ENCODE data around the gene CFTR. TPM values are rescaled to one million over a fixed set of nuclear protein-coding genes. Genes with fewer than 3 reads are reported as not detected.

CFTR gene
- total RNA-seq, 1 experiment from 2014 or later = not detected

DNA sequence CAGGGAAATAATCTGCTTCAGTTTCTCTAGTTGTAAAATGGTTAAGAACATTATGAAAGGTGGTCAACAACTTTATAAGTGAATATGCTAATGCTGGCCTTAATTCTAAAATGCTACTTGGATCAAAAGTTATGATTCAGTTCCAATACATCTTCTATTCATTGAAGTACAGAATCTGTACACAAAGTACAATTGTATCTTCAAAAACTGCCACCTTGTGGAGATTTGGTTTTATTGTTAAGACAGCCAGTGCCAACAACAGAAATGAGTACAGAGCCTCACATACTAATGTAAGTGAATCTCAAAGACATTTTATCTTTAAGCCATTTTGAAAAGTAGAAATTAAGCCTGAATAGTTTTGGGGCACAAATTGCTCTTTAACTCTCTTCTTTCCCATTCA is 194.0 kb downstream of the CFTR start:
- BruUV-seq (replicated peaks) = no TSS peak
- no peak overlapping the region for H2AFZ ChIP-seq
- H3K4me2 ChIP-seq = no peak overlapping the region
- intact Hi-C loops (cut with micrococcal nuclease; ENCODE audit: unreplicated experiment) = loop anchor here (1.0 to 5.0 kb wide), 2 partner anchors 215 to 272 kb away; no protein-coding TSS in a partner anchor
- no peak overlapping the region for H3K4me3 ChIP-seq
- TF ChIP-seq, protein P1, sequence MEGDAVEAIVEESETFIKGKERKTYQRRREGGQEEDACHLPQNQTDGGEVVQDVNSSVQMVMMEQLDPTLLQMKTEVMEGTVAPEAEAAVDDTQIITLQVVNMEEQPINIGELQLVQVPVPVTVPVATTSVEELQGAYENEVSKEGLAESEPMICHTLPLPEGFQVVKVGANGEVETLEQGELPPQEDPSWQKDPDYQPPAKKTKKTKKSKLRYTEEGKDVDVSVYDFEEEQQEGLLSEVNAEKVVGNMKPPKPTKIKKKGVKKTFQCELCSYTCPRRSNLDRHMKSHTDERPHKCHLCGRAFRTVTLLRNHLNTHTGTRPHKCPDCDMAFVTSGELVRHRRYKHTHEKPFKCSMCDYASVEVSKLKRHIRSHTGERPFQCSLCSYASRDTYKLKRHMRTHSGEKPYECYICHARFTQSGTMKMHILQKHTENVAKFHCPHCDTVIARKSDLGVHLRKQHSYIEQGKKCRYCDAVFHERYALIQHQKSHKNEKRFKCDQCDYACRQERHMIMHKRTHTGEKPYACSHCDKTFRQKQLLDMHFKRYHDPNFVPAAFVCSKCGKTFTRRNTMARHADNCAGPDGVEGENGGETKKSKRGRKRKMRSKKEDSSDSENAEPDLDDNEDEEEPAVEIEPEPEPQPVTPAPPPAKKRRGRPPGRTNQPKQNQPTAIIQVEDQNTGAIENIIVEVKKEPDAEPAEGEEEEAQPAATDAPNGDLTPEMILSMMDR (conservative IDR thresholded peaks at IDR 0.05) = peak; percentile 34; the same call in 1 of the 2 replicates
- no peak for TF ChIP-seq EZH2 (IDR thresholded peaks at IDR 0.05; ENCODE audit: low read depth)
- POLR2A ChIA-PET (ENCODE audit: unreplicated experiment) = no interaction called here
- H3K79me2 ChIP-seq (ENCODE audit: low read depth) = no peaks in the 10 kb centered on the region
- no peaks in the 10 kb centered on the region for H3K9me3 ChIP-seq (ENCODE audit: insufficient read depth, low read depth)
- DNase-seq = no peak
- H3K9me2 ChIP-seq (ENCODE audit: insufficient read depth) = no peaks in the 10 kb centered on the region
- no peak overlapping the region for H3K27ac ChIP-seq
- H3K27me3 ChIP-seq (ENCODE audit: insufficient read depth, low read depth) = no peaks in the 10 kb centered on the region
- no peaks in the 10 kb centered on the region for H3K36me3 ChIP-seq (ENCODE audit: low read depth)
- H3K4me1 ChIP-seq (replicated peaks; ENCODE audit: insufficient read depth) = no peaks in the 10 kb centered on the region; the same call in 1 of the 2 replicates
- CTCF ChIA-PET = no interaction called here
- H4K20me1 ChIP-seq (ENCODE audit: insufficient read depth) = no peaks in the 10 kb centered on the region
- H3F3A ChIP-seq (ENCODE audit: insufficient read depth, low read depth) = no peaks in the 10 kb centered on the region

DNA sequence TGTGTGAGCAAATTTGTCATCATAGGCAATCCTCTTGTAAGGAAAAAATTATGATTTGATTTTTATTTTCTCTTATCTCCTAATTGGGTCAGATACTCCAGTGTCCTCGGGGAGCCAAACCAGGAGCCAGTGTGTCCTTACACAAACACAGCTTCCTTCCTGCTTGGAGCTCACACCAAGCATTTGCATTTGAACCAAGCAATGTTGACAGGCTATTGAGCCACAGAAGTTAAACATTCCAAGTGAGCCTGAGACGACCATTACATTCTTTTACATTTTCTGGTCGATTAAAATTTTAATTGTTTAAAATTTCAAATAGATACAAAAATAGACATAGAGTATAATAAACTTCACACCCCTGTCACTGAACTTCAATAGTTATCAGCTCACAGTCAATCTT is 194.8 kb downstream of the CFTR start:
- intact Hi-C loops (cut with micrococcal nuclease; ENCODE audit: unreplicated experiment) = loop anchor here (1.0 to 5.0 kb wide), 2 partner anchors 215 to 272 kb away; no protein-coding TSS in a partner anchor
- no peak overlapping the region for H2AFZ ChIP-seq
- no peaks in the 10 kb centered on the region for H3F3A ChIP-seq (ENCODE audit: insufficient read depth, low read depth)
- H3K79me2 ChIP-seq (ENCODE audit: low read depth) = no peaks in the 10 kb centered on the region
- H3K4me1 ChIP-seq (replicated peaks; ENCODE audit: insufficient read depth) = no peaks in the 10 kb centered on the region; the same call in 1 of the 2 replicates
- no peaks in the 10 kb centered on the region for H4K20me1 ChIP-seq (ENCODE audit: insufficient read depth)
- H3K36me3 ChIP-seq (ENCODE audit: low read depth) = no peaks in the 10 kb centered on the region
- H3K4me2 ChIP-seq = no peak overlapping the region
- ChIA-PET POLR2A (ENCODE audit: unreplicated experiment) (interaction anchor here (0.7 kb wide), 1 partner anchor 217 kb away, joined by 4 read pairs; no protein-coding TSS in a partner anchor), CTCF (no interaction called here)
- H3K4me3 ChIP-seq = no peak overlapping the region
- H3K27me3 ChIP-seq (ENCODE audit: insufficient read depth, low read depth) = no peaks in the 10 kb centered on the region
- TF ChIP-seq EZH2 (IDR thresholded peaks at IDR 0.05; ENCODE audit: low read depth) = no peak
- TF ChIP-seq, protein P1 (conservative IDR thresholded peaks at IDR 0.05) = no peak
- DNase-seq = no peak
- no peak overlapping the region for H3K27ac ChIP-seq
- H3K9me3 ChIP-seq (ENCODE audit: insufficient read depth, low read depth) = no peaks in the 10 kb centered on the region
- no TSS peak for BruUV-seq (replicated peaks)
- no peaks in the 10 kb centered on the region for H3K9me2 ChIP-seq (ENCODE audit: insufficient read depth)

DNA sequence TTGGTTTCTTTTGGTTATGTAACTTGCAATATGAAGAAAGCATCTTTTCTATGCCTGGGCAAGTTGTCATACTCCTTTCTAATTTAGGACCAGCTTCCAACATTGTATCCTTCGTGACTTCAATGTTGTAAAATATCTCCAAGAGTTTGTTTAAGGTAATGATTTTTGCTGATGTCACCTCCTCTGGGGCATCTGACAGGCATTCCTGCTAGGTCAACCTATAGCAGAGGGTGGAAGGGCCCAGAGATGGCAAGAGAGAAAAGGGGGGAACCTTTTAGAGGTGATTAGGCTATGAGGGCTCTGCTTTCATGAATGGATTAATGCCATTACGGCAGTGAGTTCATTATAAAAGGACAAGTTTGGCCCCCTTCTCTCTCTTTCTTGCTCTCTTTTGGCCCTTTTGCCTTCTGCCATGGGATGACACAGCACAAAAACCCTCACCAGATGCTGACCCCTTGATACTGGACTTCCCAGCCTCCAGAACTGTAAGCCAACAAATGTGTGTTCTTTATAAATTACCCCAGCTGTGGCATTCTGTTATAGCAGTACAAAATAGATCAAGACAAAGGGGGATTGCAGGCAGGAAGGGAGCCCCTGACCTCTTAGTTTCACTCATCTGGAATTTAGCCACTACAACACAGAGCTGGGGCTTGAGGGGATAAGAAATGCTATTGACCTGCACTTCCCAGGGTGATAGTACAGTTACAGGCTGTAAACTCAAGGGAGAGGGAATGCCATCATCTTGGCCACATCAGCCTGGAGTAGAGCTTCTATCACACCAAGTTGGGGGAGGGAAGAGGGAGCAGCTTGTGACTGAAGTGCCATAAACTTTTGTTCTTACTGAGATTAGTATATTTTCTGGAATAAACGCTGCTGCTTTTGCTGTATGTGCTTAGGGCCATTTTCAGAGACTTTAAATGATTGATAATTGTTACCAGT is 195.9 kb downstream of the CFTR start:
- DNase-seq = no peak
- Histone ChIP-seq H3K36me3 (ENCODE audit: low read depth) (no peaks in the 10 kb centered on the region), H3K9me2 (ENCODE audit: insufficient read depth) (no peaks in the 10 kb centered on the region), H3K27ac (no peak overlapping the region), H3F3A (ENCODE audit: insufficient read depth, low read depth) (no peaks in the 10 kb centered on the region), H3K4me2 (no peak overlapping the region), H3K4me3 (no peak overlapping the region), H4K20me1 (ENCODE audit: insufficient read depth) (no peaks in the 10 kb centered on the region), H3K79me2 (ENCODE audit: low read depth) (no peaks in the 10 kb centered on the region), H3K27me3 (ENCODE audit: insufficient read depth, low read depth) (no peaks in the 10 kb centered on the region), H3K9me3 (ENCODE audit: insufficient read depth, low read depth) (no peaks in the 10 kb centered on the region), H3K4me1 (replicated peaks; ENCODE audit: insufficient read depth) (no peaks in the 10 kb centered on the region; the same call in 1 of the 2 replicates), H2AFZ (no peak overlapping the region)
- no TSS peak for BruUV-seq (replicated peaks)
- ChIA-PET CTCF (no interaction called here), POLR2A (ENCODE audit: unreplicated experiment) (interaction anchor here (0.7 kb wide), 1 partner anchor 42 kb away, joined by 3 read pairs; no protein-coding TSS in a partner anchor)
- TF ChIP-seq EZH2 (IDR thresholded peaks at IDR 0.05; ENCODE audit: low read depth) = no peak
- TF ChIP-seq, protein P1 (conservative IDR thresholded peaks at IDR 0.05) = no peak
- intact Hi-C loops (cut with micrococcal nuclease; ENCODE audit: unreplicated experiment) = no loop called here

All from PC-9 (cell line).